Thoracic aorta (tissue), 2 donors: ENCODE results near the gene RIOK2. TPM values are rescaled to one million over a fixed set of nuclear protein-coding genes. Genes with fewer than 3 reads are reported as not detected.

Experiments
- ATAC-seq: fragments of 150-250 bp; one replicate; pipeline ENCODE4 v1.8.0; 2017; ENCODE audit warnings: low read depth; ENCODE audit not compliant: insufficient number of reproducible peaks, low FRiP score
- DNase-seq: peaks from one replicate; pipeline ENCODE4 v3.0.0-alpha.2; 2020; ENCODE audit warnings: low spot score
- H3K27ac ChIP-seq, 2 donors: fragments of 200-600 bp; sonication (generic); 1 replicate in 1 of 2; 2 replicates in 1 of 2; pipeline ENCODE4 v1.5.1; 2016; ENCODE audit warnings: mild to moderate bottlenecking in 2 of 2, moderate library complexity in 2 of 2
- H3K27me3 ChIP-seq: fragments of 200-600 bp; sonication (generic); replicated peaks from 2 replicates; pipeline ENCODE4 v1.6.0; 2016; ENCODE audit warnings: mild to moderate bottlenecking; ENCODE audit not compliant: insufficient read depth
- H3K36me3 ChIP-seq: fragments of 200-600 bp; sonication (generic); one replicate; pipeline ENCODE4 v1.5.1; 2016
- H3K4me1 ChIP-seq, 2 donors: fragments of 200-600 bp; sonication (generic); 1 replicate in 1 of 2; 2 replicates in 1 of 2; pipeline versions ENCODE4 v1.5.1 to v1.6.0; 2016; ENCODE audit warnings: low read depth in 2 of 2, mild to moderate bottlenecking in 1 of 2; ENCODE audit not compliant: control insufficient read depth in 1 of 2
- H3K4me3 ChIP-seq: fragments of 200-600 bp; sonication (generic); 2 replicates; pipeline ENCODE4 v1.5.1; 2016; ENCODE audit warnings: mild to moderate bottlenecking
- H3K9me3 ChIP-seq: fragments of 200-600 bp; sonication (generic); 2 replicates; pipeline ENCODE4 v1.5.1; 2016
- total RNA-seq, 2 donors: library from RNA; depleted of rRNA; stranded (reverse); fragments of >200 nt; gene quantifications; one replicate each; pipeline versions ENCODE4 v1.1.0 to v1.2.3, GENCODE V29; 2016
- TF ChIP-seq, protein P1 (sequence below): fragments of 200-600 bp; sonication (generic); IDR thresholded peaks from one replicate; pipeline ENCODE4 v1.5.1; 2019; ENCODE audit warnings: antibody characterized with exemption

The RIOK2 gene
- total RNA-seq, 2 donors from 2014 or later, result 10.4 to 33.5 TPM

GRCh38 chr5:97224112-97224750 lies 41.2 kb upstream of the RIOK2 start:
- Histone ChIP-seq H3K9me3 (no peaks in the 10 kb centered on the region), H3K27me3 (no peaks in the 10 kb centered on the region), H3K27ac (no peak overlapping the region), H3K36me3 (no peaks in the 10 kb centered on the region), H3K4me1 (peaks cover 0 to 9% of the 10 kb centered on the region in 2 donors), H3K4me3 (no peak overlapping the region)
- TF ChIP-seq, protein P1, sequence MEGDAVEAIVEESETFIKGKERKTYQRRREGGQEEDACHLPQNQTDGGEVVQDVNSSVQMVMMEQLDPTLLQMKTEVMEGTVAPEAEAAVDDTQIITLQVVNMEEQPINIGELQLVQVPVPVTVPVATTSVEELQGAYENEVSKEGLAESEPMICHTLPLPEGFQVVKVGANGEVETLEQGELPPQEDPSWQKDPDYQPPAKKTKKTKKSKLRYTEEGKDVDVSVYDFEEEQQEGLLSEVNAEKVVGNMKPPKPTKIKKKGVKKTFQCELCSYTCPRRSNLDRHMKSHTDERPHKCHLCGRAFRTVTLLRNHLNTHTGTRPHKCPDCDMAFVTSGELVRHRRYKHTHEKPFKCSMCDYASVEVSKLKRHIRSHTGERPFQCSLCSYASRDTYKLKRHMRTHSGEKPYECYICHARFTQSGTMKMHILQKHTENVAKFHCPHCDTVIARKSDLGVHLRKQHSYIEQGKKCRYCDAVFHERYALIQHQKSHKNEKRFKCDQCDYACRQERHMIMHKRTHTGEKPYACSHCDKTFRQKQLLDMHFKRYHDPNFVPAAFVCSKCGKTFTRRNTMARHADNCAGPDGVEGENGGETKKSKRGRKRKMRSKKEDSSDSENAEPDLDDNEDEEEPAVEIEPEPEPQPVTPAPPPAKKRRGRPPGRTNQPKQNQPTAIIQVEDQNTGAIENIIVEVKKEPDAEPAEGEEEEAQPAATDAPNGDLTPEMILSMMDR, result no peak
- DNase-seq (no peak), ATAC-seq (no peak)

DNA sequence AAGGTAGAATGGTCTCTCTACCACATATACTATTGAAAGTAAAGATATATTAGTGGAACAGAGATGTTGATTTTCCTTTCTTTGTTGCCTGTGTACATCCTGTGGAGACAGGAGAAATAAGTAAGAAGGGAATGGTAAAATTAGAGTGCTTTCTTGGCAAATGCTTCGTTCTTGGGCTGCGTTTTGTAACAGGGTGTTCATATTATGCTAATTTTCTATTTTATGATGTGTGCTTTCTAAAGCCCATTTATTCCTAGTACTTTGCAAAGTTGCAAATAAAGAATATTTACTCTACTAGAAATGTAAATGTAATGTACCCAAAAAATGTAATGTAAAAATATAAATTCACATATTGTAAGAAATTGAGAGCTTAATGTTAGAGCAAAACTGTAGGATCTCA lies 40.5 kb upstream of the RIOK2 start:
- Histone ChIP-seq H3K27me3 (no peaks in the 10 kb centered on the region), H3K4me3 (no peak overlapping the region), H3K4me1 (peaks cover 0 to 9% of the 10 kb centered on the region in 2 donors), H3K36me3 (no peaks in the 10 kb centered on the region), H3K27ac (no peak overlapping the region), H3K9me3 (no peaks in the 10 kb centered on the region)
- no peak for ATAC-seq
- DNase-seq, result no peak
- TF ChIP-seq, protein P1, result no peak

GRCh38 chr5:97209343-97209742 lies 26.3 kb upstream of the RIOK2 start:
- no peaks in the 10 kb centered on the region for H3K36me3 ChIP-seq
- no peaks in the 10 kb centered on the region for H3K27me3 ChIP-seq
- ATAC-seq (no peak), DNase-seq (no peak)
- TF ChIP-seq, protein P1, result no peak
- no peaks in the 10 kb centered on the region for H3K4me1 ChIP-seq
- H3K9me3 ChIP-seq, result peaks cover 2% of the 10 kb centered on the region
- no peak overlapping the region for H3K4me3 ChIP-seq
- no peak overlapping the region for H3K27ac ChIP-seq

GRCh38 chr5:97208714-97209113 lies 25.7 kb upstream of the RIOK2 start:
- Histone ChIP-seq H3K27ac (no peak overlapping the region), H3K27me3 (no peaks in the 10 kb centered on the region), H3K4me3 (no peak overlapping the region), H3K9me3 (peaks cover 2% of the 10 kb centered on the region), H3K36me3 (no peaks in the 10 kb centered on the region), H3K4me1 (no peaks in the 10 kb centered on the region)
- ATAC-seq, result no peak
- TF ChIP-seq, protein P1, result no peak
- DNase-seq, result no peak

DNA sequence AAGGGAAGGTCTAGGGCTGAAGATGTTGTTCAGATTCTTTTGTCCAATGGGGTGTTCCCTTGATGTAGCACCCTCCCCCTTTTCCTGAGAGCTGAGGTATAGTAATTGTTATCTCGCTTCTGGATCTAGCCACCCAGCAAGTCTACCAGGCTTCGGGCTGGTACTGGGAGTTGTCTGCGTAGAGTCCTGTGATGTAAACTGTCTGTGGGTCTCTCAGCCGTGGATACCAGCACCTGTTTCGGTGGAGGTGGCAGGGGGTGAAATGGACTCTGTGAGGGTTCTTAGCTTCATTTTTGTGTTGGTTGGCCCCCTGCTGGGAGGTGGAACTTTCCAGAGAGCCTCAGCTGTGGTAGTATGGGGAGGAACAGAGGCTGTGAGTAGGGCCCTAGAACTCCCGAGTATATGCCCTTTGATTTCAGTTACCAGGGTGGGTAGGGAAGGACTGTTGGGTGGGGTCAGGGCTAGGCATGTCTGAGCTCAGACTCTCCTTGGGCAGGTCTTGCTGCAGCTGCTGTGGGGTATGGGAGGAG lies 25.2 kb upstream of the RIOK2 start:
- Histone ChIP-seq H3K4me1 (no peaks in the 10 kb centered on the region), H3K27ac (no peak overlapping the region), H3K9me3 (peaks cover 2% of the 10 kb centered on the region), H3K27me3 (no peaks in the 10 kb centered on the region), H3K36me3 (no peaks in the 10 kb centered on the region), H3K4me3 (no peak overlapping the region)
- TF ChIP-seq, protein P1, result no peak
- DNase-seq (no peak), ATAC-seq (no peak)
